ENCODE results near the gene MTHFD1L.
A peak's percentile ranks its signal among the peaks of the same experiment; 100 is the strongest.
"Not testable (repeated sequence)": the region's sequence is repeated elsewhere in the genome, so short reads cannot be mapped to it uniquely, and the experiment has no call there.

MTHFD1L gene

GRCh38 chr6:151082079-151082478 lies 216.6 kb downstream of the MTHFD1L start:
- TF ChIP-seq ZFX (IDR thresholded peaks at IDR 0.05): no peak
- no peak for TF ChIP-seq CTCF (conservative IDR thresholded peaks at IDR 0.05)
- H3K27ac ChIP-seq: no peak overlapping the region

- no peak overlapping the region for H3K27ac ChIP-seq
- TF ChIP-seq ZFX (IDR thresholded peaks at IDR 0.05) (no peak), CTCF (conservative IDR thresholded peaks at IDR 0.05) (no peak)
These were observed 218.8 kb downstream of the MTHFD1L start for GRCh38 chr6:151084275-151084674.

GRCh38 chr6:151087055-151087454 lies 221.6 kb downstream of the MTHFD1L start:
- not testable (repeated sequence) for H3K27ac ChIP-seq

- H3K27ac ChIP-seq: no peak overlapping the region
- no peak for TF ChIP-seq CTCF (conservative IDR thresholded peaks at IDR 0.05)
- no peak for TF ChIP-seq ZFX (IDR thresholded peaks at IDR 0.05)
These were observed 222.5 kb downstream of the MTHFD1L start for GRCh38 chr6:151087861-151088598.

- TF ChIP-seq CTCF (conservative IDR thresholded peaks at IDR 0.05) (no peak), ZFX (IDR thresholded peaks at IDR 0.05) (no peak)
- no peak overlapping the region for H3K27ac ChIP-seq
These were observed 223.1 kb downstream of the MTHFD1L start for GRCh38 chr6:151088599-151088935.

- TF ChIP-seq ZFX (IDR thresholded peaks at IDR 0.05) (no peak), CTCF (conservative IDR thresholded peaks at IDR 0.05) (no peak)
- H3K27ac ChIP-seq: no peak overlapping the region
These were observed 223.5 kb downstream of the MTHFD1L start for GRCh38 chr6:151088963-151089362.

GRCh38 chr6:151089978-151090377 lies 224.5 kb downstream of the MTHFD1L start:
- H3K27ac ChIP-seq: no peak overlapping the region
- TF ChIP-seq ZFX (IDR thresholded peaks at IDR 0.05) (no peak), CTCF (conservative IDR thresholded peaks at IDR 0.05) (no peak)

- H3K27ac ChIP-seq: peak overlapping the region; percentile 76
These were observed 226.1 kb downstream of the MTHFD1L start for GRCh38 chr6:151091571-151091970.

More at GRCh38 chr6:151091571-151091970, 226.1 kb downstream of the MTHFD1L start:
- TF ChIP-seq ZFX (IDR thresholded peaks at IDR 0.05) (no peak), CTCF (conservative IDR thresholded peaks at IDR 0.05) (no peak)

Data from C4-2B (cell line).